ENCODE results near the gene INPP4B.

Gene INPP4B

DNA sequence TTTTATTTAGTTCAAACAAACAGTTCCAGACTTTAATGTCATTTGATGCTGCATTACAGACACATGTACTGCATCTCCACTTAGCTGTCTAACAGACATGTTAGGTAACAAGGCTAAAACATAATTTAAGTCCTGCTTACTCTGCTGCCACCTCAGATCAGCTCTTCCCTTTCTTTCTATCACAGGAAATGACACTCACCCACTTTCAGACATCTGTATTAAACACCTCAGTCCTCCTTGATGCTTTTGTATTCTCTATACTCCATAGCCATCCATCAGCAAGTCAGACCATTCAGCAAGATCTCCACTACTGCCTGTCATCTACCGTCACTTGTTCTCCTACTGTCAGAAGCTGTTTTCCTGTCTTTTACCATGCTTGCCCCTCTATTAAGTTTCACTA is 804.3 kb downstream of the INPP4B start:
- no peak for DNase-seq (ENCODE audit: low read depth in 2 of 2, low spot score in 1 of 2)

DNA sequence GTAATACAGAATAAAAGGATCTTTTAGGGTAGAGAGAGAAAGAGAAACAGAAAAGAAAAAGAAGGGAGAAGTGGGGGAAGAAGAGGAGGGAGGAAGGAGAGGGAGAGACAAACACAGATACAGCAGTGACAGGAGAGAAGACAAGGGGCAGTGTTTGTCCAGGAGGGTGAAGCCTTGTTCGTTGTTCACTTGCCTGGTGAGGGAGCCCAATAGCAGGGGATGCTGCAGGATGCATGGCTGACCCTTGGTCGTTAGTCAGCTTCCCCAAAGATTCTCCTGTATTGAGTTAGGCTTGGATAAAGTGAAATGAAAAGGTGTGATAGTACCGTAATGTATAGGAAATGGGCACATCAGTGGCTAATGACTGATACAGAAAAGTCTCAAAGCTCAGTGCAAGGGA is 806.1 kb downstream of the INPP4B start:
- DNase-seq (ENCODE audit: low read depth in 2 of 2, low spot score in 1 of 2), result no peak

DNA sequence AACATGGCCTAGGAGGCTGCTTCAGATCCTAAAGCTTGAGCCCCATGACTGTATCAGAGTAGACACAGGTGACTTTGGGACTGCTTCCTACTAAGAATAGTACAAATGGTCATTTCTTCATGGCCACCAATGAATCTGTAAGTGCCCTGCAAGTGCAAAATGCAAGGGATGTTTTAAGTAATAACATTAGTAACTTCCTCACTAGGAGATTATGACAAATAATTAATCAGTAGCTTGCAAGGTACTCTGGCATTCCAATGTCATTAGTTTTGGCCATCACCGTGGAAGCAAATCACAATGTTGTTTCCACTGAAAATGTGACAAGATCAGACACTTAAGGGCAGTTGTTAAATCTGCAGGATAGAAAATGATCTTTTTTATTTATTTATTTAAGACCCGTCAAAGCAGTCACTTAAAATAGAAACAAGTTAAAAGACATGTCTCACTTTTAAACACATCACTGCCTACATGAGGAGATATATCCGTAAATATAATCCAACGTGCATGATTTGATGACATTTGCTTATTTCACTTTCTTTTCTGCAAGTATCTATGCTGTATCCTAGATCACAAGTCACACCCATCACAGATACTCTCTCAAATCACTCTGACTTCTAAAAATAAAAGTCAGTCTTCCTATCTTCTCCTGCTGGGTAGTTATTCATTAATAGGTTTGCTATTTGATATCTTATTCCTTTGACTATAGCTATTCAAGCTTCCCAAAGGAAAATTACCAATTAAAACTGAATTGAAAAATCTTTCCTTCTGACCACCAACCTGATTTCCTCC is 809.1 kb downstream of the INPP4B start:
- DNase-seq (ENCODE audit: low read depth in 2 of 2, low spot score in 1 of 2), result no peak

DNA sequence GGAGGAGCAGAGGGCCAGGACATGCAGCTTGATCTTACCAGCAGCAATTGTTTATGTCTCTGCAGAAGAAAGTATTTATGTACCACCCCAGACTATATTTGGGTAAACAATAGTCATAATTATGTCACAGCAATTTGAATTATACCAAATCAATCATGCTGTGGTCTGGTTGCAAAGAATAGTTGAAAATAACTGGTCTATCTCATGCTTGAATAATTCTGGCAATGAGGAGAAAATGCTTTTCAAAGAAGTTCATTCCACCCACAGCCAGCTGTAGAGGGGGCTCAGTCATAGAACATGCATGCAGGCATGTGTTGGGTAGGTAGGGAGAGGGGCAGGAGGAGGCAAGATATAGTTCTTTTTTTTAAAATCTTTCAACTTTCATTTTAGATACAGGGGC is 810.5 kb downstream of the INPP4B start:
- no peak for DNase-seq (ENCODE audit: low read depth in 2 of 2, low spot score in 1 of 2)

DNA sequence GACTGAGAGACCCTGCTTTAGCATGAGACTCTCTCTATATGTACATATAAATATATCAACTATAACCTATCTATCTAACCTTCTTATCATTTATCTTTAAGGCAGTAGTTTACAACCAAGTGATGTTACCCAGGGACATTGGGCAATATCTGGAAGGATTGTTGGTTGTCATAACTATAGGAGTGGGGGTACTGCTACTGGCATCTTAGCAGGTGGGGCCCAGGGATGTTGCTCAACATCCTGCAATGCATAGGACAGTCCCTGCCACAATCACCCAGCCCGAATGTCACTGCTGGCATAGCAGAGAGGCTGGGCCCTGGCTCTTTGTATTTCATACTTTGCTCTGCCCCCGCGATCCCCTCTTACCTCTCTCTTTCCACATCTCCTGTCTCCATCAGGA is 812.0 kb downstream of the INPP4B start:
- no peak for DNase-seq (ENCODE audit: low read depth in 2 of 2, low spot score in 1 of 2)

DNA sequence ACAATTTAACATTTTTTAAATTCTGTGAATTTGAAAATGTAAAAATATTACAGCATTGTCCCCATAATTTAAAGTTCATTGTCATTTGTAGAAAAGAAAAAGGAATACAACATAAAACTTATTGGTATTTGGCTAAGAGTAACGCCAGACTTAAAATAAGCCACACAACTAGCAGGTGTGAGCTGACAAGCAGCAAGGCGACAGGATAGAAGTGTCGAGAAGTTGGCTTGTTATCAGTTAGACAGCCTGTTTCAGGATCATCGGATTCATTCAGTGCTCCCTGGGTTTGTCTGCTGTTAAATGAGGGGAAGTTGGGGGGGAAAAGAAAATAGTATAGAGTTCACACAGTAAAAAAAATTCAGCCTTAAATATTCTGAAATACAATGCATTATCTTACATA is 816.1 kb downstream of the INPP4B start:
- DNase-seq (ENCODE audit: low read depth in 2 of 2, low spot score in 1 of 2), result no peak

DNA sequence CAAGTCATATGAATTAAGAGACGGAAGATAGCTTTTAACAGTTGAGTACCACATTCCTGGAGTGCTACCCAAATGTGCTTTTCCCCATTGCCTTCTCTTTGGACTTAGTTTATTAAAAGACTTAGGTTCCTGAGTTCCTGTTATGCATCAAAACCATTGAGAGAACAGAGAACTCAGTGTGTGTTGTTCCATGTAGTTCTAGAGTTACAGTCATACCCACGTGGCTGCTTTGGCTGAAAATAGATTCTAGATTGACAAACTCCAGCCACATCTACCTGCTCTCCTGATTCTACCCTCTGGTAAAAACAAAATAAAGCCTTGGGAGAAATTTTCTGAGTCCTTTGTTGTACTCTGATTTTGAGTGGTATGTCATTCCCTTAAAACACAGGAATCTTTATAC is 824.3 kb downstream of the INPP4B start:
- DNase-seq (ENCODE audit: low read depth in 2 of 2, low spot score in 1 of 2), result no peak

DNA sequence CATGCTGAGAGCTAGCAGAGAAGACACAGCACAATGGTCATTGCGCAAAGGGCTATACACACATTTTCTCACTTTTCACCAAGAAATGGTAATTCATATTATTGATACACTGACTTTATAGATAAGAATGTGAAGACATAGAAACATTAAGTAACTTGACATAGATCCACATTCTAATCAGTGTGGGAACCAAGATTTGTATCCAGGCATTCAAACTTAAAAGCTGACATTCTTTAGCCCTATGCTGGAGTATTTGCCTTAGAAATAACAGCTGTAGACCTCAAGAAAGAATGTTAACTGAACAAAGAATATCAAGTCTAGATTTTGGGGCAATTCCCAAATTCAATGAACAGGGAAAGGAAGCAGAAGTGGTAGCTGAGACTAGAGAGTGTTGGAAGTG is 824.9 kb downstream of the INPP4B start:
- DNase-seq (ENCODE audit: low read depth in 2 of 2, low spot score in 1 of 2), result no peak

DNA sequence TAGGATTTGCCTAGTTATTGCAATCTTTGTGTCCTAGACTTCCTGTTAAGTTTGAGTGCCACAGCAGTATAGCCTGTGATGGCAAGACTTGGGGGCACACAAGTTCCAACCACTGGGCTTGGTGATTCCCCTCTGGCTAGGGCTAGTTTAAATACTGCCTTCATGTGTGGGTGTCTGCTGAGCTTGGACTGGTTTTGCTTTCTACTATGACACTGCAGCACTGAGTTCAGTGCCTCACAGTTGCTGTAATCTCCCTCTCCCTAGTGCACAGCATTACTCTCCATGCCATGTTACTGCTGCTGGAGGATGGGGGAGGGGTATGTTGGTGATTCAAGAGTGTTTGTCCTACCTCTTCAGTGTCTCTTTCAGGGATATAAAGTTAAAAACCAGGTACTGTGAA is 830.1 kb downstream of the INPP4B start:
- no peak for DNase-seq (ENCODE audit: low read depth in 2 of 2, low spot score in 1 of 2)

DNA sequence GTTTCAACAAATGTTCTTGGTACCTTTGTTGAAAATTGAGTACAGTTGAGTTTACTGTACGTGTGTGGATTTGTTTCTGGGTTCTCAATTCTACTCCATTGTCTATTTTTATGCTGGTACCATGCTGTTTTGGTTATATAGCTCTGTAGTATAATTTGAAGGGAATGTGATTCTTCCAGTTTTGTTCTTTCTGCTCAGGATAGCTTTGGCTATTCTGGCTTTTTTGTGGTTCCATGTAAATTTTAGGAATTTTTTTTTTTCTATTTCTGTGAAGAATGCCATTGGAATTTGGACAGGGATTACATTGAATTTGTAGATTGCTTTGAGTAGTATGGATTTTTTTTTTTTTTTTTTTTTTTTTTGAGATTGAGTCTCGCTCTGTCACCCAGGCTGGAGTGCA is 836.4 kb downstream of the INPP4B start:
- no peak for DNase-seq (ENCODE audit: low read depth in 2 of 2, low spot score in 1 of 2)

DNA sequence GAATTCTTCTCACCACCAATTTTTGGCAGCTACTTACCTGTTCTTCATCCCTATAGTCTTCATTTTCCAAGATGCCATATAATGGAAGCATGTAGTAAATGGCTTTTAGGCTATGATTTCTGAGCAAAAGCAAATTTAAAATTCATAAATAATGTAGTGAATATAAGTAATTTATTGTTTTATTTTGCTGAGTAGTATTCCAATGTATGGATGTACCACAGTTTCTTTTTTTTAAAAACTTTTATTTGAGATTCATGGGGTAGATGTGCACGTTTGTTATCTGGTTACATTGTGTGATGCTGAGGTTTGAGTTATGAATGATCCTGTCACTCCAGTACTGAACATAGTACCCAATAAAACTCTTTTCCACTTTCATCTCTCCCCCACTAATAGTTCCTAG is 840.6 kb downstream of the INPP4B start:
- no peak for DNase-seq (ENCODE audit: low read depth in 2 of 2, low spot score in 1 of 2)

DNA sequence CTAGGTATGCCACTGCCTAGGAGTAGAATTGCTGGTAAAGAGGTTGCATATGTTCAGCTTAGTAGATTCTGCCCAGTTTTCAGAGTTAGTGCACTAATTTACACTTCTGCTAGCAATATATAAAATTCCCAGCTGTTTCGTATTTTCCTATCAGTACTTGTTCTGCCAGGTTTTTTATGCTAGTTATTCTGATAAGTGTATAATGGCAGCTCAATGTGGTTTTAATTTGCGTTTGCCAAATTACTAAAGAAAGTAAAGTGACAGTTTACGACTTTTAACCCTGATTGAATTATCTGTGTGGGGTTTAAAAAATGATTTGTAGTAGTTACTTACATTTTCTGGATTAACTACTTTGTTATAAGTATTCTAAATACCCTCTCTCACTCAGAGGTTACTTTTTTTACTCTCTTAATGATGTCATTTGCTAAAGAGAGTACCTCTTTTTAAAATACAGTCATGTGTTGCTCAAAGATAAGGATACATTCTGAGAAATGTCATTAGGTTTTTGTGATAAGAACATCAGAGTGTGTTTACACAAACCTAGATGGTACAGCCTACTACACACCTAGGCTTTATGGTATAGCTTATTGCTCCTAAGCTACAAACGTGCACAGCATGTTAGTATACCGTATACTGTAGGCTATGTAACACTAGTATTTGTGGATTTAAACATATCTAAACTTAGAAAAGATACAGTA is 846.5 kb downstream of the INPP4B start:
- DNase-seq (ENCODE audit: low read depth in 2 of 2, low spot score in 1 of 2), result no peak

DNA sequence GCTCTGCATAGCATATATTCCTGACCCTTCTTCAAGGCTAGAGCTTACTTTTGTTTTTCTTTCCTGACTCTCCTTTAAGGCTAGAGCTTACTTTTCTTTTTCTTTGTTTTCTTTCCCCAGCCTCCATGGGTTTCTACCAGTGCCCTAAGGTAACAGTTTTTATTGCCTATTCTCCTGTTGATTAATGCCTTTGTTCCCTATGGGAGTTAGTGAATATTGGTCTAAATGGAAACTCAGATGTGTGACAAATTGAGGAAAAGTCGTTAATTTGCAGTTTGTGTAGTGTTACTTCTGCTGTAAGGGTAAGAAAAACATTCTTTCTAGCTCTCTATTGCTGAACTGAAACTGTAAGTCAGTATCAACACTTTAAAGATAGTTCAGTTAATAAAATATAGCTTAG is 851.0 kb downstream of the INPP4B start:
- no peak for DNase-seq (ENCODE audit: low read depth in 2 of 2, low spot score in 1 of 2)

DNA sequence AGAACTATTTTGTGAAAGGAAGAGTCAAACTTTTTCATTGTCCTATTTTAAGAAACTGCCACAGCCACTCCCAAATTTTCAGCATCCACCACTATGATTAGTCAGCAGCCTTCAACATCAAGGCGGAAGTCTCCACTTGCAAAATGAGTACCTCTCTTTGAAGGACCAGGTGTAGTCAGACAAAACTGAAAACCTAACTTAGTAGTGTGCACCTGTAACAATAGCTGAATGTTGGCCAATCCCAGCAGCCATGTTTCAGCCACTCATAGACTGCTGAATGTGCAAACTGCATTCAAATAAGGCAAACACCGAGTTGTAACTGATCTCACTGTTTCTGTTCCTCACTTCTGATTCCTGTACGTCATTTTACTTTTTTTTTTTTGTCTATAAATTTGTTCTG is 868.7 kb downstream of the INPP4B start:
- DNase-seq (ENCODE audit: low read depth in 2 of 2, low spot score in 1 of 2), result no peak

Data from stimulated activated CD8-positive, alpha-beta memory T cell treated with anti-CD3 and anti-CD28 coated beads, Interleukin-4, amount 100 ng/mL, for 1 hour (primary cell).